Measurements from ENCODE around the gene EFNA5.

GRCh38 chr5:107544476-107544875, 126.3 kb downstream of the EFNA5 start:
- no peak for TF ChIP-seq POLR2A (IDR thresholded peaks at IDR 0.05)
- TF ChIP-seq CTCF (IDR thresholded peaks at IDR 0.05): no peak

Measured in esophagus squamous epithelium (tissue), 4 donors.